GM12875 (cell line): ENCODE results near the gene CBLN3.

Experiments
- H3K4me3 ChIP-seq: one replicate; pipeline ENCODE4 v1.5.1; 2011; ENCODE audit warnings: low read depth, low read length, control low read depth
- TF ChIP-seq, protein P1 (sequence below): IDR thresholded peaks from 2 replicates; pipeline ENCODE4 v1.5.1; 2011; ENCODE audit warnings: low read depth, mild to moderate bottlenecking, control low read depth, inconsistent platforms, low read length, moderate library complexity, borderline replicate concordance; ENCODE audit not compliant: insufficient read depth

Gene CBLN3

DNA sequence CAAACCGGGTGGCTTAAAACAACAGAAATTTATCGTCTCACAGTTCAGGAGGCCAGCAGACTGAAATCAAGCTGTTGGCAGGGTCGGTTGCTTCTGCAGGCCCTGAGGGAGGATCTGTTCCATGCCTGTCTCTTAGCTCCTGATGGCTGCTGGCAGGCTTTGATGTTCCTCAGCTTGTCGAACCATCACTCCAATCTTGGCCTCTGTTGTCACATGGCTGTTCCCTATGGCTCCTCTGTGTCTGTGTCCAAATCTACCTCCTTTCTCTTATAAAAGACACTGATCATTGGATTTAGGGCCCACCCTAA, 47.5 kb downstream of the CBLN3 start:
- TF ChIP-seq, protein P1, sequence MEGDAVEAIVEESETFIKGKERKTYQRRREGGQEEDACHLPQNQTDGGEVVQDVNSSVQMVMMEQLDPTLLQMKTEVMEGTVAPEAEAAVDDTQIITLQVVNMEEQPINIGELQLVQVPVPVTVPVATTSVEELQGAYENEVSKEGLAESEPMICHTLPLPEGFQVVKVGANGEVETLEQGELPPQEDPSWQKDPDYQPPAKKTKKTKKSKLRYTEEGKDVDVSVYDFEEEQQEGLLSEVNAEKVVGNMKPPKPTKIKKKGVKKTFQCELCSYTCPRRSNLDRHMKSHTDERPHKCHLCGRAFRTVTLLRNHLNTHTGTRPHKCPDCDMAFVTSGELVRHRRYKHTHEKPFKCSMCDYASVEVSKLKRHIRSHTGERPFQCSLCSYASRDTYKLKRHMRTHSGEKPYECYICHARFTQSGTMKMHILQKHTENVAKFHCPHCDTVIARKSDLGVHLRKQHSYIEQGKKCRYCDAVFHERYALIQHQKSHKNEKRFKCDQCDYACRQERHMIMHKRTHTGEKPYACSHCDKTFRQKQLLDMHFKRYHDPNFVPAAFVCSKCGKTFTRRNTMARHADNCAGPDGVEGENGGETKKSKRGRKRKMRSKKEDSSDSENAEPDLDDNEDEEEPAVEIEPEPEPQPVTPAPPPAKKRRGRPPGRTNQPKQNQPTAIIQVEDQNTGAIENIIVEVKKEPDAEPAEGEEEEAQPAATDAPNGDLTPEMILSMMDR: no peak
- H3K4me3 ChIP-seq: no peak overlapping the region

DNA sequence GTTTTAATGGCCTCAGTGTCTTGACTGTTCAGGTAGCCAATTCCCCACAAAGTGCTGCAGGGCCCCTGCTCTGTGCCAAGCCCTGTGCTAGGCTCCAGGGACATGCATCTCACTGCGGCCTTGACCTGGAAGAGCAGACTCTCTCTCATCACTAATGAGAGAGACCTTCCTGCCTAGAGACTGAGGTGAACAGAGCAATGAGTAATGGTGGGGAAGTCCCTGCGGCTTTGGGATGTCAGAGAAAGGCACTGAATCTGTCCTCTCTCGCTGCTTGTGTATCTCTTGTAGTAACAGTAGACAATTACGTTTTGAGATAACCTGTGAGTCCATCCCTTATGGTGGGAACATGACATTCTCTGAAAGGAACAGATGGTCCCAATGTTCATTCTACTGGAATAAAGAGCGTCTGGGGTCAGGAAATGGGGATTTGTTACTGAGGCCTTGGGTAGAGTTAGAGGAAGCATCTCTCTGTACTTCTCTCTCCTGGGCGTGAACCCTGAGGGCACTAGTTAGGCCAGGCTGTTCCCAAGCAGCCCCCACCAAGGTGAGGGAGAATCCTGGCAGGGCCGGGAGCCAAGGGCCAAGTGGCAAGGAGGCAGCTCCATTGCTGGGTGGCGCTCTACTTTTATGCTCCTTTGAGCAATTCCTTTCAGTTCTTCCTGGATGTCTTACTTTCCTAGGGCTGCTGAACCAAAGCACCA, 48.0 kb downstream of the CBLN3 start:
- H3K4me3 ChIP-seq: no peak overlapping the region
- TF ChIP-seq, protein P1: no peak

DNA sequence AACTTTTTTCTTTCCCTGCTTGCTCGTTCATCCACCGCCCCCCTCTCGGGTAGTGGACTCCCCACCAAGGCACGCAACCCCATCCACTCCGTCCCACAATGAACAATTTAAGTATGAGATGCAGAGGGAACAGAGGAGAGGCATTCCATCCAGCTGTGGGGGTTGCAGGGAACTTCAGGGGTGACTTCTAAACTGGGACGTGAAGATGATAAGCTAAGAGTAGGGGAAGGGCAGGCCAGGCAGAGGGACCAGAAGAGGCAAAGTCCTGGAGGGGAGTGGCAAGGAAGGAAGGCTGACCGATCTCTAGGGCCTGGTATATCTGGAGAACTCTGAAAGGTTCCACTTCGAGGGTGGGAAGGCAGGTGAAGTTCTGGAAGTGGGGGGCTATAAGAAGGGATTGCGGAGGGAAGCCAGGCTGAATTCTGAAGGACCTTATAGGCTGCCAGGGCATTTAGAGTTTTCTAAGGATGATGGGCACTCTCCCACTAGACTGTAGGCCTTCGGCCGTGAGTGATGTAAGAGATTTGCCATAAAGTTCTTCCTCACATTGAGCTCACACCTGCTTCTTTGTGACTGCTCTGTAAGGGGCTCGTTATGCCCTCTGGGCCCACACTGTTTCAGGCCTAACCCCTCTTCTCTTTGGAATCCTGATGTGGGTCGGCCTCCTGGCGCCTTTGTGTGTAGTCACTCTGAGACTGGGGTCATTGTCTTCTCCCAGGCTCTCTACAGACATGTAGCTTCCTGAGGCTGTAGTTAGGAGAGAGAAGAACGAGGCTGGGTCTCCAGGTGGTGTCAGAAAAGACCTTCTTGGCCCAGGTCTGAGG, 49.3 kb downstream of the CBLN3 start:
- TF ChIP-seq, protein P1: no peak
- H3K4me3 ChIP-seq: no peak overlapping the region

DNA sequence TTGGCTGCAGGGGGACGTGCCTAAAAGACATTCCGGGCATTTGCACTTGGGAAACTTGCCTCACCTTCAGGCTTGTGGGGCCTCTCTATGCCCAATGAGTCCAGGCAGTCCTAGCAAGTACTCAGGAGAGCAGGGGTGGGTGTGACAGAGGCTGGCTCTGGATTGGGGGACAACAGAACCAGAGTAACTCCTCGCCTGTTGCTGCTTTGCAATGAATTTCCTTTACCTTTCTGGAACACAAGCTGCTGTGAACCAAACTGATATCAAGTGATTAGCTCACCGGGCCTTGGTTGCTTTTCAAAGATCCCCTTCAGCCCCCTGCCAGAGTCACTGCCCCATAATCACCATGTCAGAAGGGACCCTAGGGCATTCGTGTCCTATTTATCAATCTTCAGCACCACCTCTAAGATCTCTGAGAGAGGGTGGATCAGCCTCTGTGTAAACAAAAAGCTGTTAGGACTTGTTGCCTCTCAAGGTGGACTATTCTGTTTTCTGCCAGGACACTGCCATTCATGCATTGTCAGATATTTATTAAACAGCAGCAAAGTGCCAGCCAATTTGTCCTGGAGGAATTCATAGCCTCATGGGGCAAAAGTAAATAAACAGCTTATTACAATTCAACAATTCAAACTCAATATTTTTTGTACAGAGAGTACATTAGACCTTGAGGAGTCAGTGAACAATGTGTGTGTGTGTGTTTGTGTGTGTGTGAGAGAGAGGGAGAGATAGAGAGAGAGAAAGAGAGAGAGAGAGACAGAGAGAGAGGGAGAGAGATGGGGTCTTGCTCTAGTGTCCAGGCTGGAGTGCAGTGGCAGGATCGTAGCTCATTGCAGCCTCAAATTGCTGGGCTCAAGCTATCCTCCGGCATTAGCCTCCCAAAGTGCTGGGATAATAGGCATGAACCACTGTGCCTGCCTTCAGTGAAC, 50.2 kb downstream of the CBLN3 start:
- H3K4me3 ChIP-seq: no peak overlapping the region
- TF ChIP-seq, protein P1: no peak

DNA sequence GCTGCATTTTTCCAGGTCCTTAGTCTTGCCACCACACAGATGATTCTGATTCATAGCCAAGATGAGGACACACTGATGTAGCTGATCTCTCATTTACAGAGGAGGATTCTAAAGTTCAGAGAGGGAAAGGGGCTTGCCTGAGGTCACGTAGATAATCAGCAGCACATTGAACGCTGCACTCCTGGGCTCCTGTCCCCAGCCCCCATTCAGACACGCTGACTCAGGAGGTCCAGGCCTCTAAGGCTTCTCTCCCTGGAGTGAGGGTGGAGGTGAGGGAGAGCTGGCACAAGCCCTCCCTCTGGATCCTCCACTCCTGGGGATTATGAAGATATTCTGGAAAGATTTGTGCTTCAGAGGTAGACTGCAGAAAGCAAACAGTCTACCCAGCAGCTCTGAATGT, 51.1 kb downstream of the CBLN3 start:
- H3K4me3 ChIP-seq: no peak overlapping the region
- TF ChIP-seq, protein P1: no peak

DNA sequence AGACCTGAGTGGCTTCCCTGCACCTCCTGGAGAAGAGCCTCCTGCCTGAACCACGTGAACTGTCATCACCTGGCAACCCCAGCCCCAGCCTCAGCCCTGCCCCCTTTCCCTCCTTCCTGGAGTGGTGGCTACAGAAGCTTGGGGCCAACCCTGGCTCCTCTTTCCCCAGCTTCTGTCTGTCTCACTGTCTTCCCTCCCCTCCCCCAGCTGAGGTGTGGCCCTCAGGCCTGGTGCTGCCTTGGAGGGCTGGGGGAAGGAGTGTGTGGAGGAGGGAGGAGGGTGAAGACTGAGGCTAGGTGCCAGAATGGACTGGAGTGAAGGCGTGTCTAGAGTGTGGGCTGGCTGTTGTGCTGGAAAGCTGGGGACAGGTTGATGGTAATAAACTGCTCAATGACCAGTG, 51.8 kb downstream of the CBLN3 start:
- no peak overlapping the region for H3K4me3 ChIP-seq
- TF ChIP-seq, protein P1: no peak

DNA sequence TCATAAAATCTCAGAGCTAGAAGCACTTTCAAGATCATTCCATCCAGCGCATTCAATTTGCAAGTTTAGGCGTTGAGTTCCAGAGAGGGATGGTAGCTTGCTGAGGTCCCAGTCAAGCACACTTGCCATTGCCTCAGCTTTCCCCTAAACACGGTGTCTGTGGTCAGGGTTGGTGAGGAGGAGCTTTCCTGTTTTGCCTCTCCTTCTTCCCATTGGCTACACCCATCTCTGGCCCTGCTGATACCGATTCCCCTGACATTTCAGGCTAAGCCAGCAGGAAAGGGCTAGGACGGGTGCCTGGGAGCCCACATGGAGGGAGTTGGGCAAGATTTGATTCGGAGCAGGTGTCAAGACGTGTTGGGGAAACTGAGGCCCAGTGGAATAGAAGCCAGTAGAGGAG, 52.3 kb downstream of the CBLN3 start:
- no peak overlapping the region for H3K4me3 ChIP-seq
- TF ChIP-seq, protein P1: no peak
